Stimulated activated memory B cell treated with anti-CD40 and anti-IgM and Interleukin-4, amounts not matched to agents 10 μg/mL and 1 μg/mL and 100 μg/mL, for 72 hours (primary cell): ENCODE results near the gene PTCH2.

Source experiments
- ATAC-seq: fragments of 150-1000 bp; cut with Tn5 transposase; 2 replicates; pipeline ENCODE4 v1.10.0; 2021
- H3K27ac Mint-ChIP-seq: one replicate; pipeline ENCODE4 v1.8.0; 2022; ENCODE audit warnings: mild to moderate bottlenecking, mixed read lengths
- H3K27me3 Mint-ChIP-seq: one replicate; pipeline ENCODE4 v1.8.0; 2022; ENCODE audit warnings: mixed read lengths
- H3K36me3 Mint-ChIP-seq: one replicate; pipeline ENCODE4 v1.8.0; 2022; ENCODE audit warnings: mixed read lengths
- H3K4me1 Mint-ChIP-seq: one replicate; pipeline ENCODE4 v1.8.0; 2022; ENCODE audit warnings: mixed read lengths
- H3K4me3 Mint-ChIP-seq: one replicate; pipeline ENCODE4 v1.8.0; 2022; ENCODE audit warnings: mild to moderate bottlenecking, moderate library complexity, mixed read lengths
- H3K9me3 Mint-ChIP-seq: one replicate; pipeline ENCODE4 v1.8.0; 2022; ENCODE audit warnings: mixed read lengths

PTCH2 gene

GRCh38 chr1:44842862-44843655, at the start of gene PTCH2:
Gene PTCH2 (minus strand): TSS chr1:44843253. CDS start chr1:44842932, 321 bp downstream.
- Mint-ChIP-seq H3K27ac (no peak within 1 kb of the TSS), H3K27me3 (peaks cover 33% of the 10 kb centered on the region), H3K4me1 (peaks cover 6% of the 10 kb centered on the region), H3K4me3 (peak within 1 kb of the TSS; percentile 63), H3K9me3 (no peaks in the 10 kb centered on the region), H3K36me3 (peaks cover 9% of the 10 kb centered on the region)
- peak; percentile 64 for ATAC-seq

- H3K27ac Mint-ChIP-seq: no peak overlapping the region
- H3K27me3 Mint-ChIP-seq: no peaks in the 10 kb centered on the region
- no peak overlapping the region for H3K4me3 Mint-ChIP-seq
- ATAC-seq: no peak
- H3K4me1 Mint-ChIP-seq: no peaks in the 10 kb centered on the region
- peaks cover 10% of the 10 kb centered on the region for H3K9me3 Mint-ChIP-seq
- peaks cover 84% of the 10 kb centered on the region for H3K36me3 Mint-ChIP-seq
Measured at GRCh38 chr1:44890007-44890406, 47.0 kb upstream of the PTCH2 start.

GRCh38 chr1:44885406-44885805, 42.4 kb upstream of the PTCH2 start:
- Mint-ChIP-seq H3K36me3 (peaks cover 77% of the 10 kb centered on the region), H3K4me1 (no peaks in the 10 kb centered on the region), H3K4me3 (no peak overlapping the region), H3K27me3 (no peaks in the 10 kb centered on the region), H3K9me3 (peaks cover 9% of the 10 kb centered on the region), H3K27ac (no peak overlapping the region)
- no peak for ATAC-seq

GRCh38 chr1:44884746-44885145, 41.7 kb upstream of the PTCH2 start:
- Mint-ChIP-seq H3K4me3 (no peak overlapping the region), H3K36me3 (peaks cover 77% of the 10 kb centered on the region), H3K27ac (no peak overlapping the region), H3K9me3 (peaks cover 9% of the 10 kb centered on the region), H3K4me1 (no peaks in the 10 kb centered on the region), H3K27me3 (no peaks in the 10 kb centered on the region)
- no peak for ATAC-seq

- no peaks in the 10 kb centered on the region for H3K27me3 Mint-ChIP-seq
- no peak overlapping the region for H3K27ac Mint-ChIP-seq
- H3K9me3 Mint-ChIP-seq: peaks cover 3% of the 10 kb centered on the region
- ATAC-seq: no peak
- no peak overlapping the region for H3K4me3 Mint-ChIP-seq
- no peaks in the 10 kb centered on the region for H3K4me1 Mint-ChIP-seq
- H3K36me3 Mint-ChIP-seq: peaks cover 76% of the 10 kb centered on the region
Measured at GRCh38 chr1:44881011-44881632, 38.1 kb upstream of the PTCH2 start.

GRCh38 chr1:44874155-44874554, 31.1 kb upstream of the PTCH2 start:
- H3K27ac Mint-ChIP-seq: no peak overlapping the region
- no peaks in the 10 kb centered on the region for H3K9me3 Mint-ChIP-seq
- no peak overlapping the region for H3K4me3 Mint-ChIP-seq
- peaks cover 71% of the 10 kb centered on the region for H3K36me3 Mint-ChIP-seq
- no peaks in the 10 kb centered on the region for H3K27me3 Mint-ChIP-seq
- H3K4me1 Mint-ChIP-seq: no peaks in the 10 kb centered on the region
- no peak for ATAC-seq

- no peak overlapping the region for H3K4me3 Mint-ChIP-seq
- ATAC-seq: no peak
- no peak overlapping the region for H3K27ac Mint-ChIP-seq
- peaks cover 69% of the 10 kb centered on the region for H3K36me3 Mint-ChIP-seq
- no peaks in the 10 kb centered on the region for H3K4me1 Mint-ChIP-seq
- no peaks in the 10 kb centered on the region for H3K27me3 Mint-ChIP-seq
- H3K9me3 Mint-ChIP-seq: no peaks in the 10 kb centered on the region
Measured at GRCh38 chr1:44870096-44870495, 27.0 kb upstream of the PTCH2 start.

GRCh38 chr1:44867801-44868200, 24.7 kb upstream of the PTCH2 start:
- peaks cover 65% of the 10 kb centered on the region for H3K36me3 Mint-ChIP-seq
- no peaks in the 10 kb centered on the region for H3K4me1 Mint-ChIP-seq
- H3K27me3 Mint-ChIP-seq: no peaks in the 10 kb centered on the region
- ATAC-seq: no peak
- no peaks in the 10 kb centered on the region for H3K9me3 Mint-ChIP-seq
- H3K27ac Mint-ChIP-seq: no peak overlapping the region
- no peak overlapping the region for H3K4me3 Mint-ChIP-seq

GRCh38 chr1:44862829-44863401, 19.9 kb upstream of the PTCH2 start:
- Mint-ChIP-seq H3K9me3 (no peaks in the 10 kb centered on the region), H3K36me3 (peaks cover 36% of the 10 kb centered on the region), H3K4me3 (no peak overlapping the region), H3K27me3 (no peaks in the 10 kb centered on the region), H3K27ac (no peak overlapping the region), H3K4me1 (peaks cover 18% of the 10 kb centered on the region)
- ATAC-seq: no peak

GRCh38 chr1:44860891-44861425, 17.9 kb upstream of the PTCH2 start:
- Mint-ChIP-seq H3K4me1 (peaks cover 18% of the 10 kb centered on the region), H3K4me3 (no peak overlapping the region), H3K36me3 (peaks cover 39% of the 10 kb centered on the region), H3K27ac (peak overlapping the region; percentile 3), H3K9me3 (no peaks in the 10 kb centered on the region), H3K27me3 (no peaks in the 10 kb centered on the region)
- ATAC-seq: no peak

- no peak overlapping the region for H3K4me3 Mint-ChIP-seq
- H3K36me3 Mint-ChIP-seq: peaks cover 44% of the 10 kb centered on the region
- H3K27ac Mint-ChIP-seq: peak overlapping the region; percentile 3
- ATAC-seq: no peak
- no peaks in the 10 kb centered on the region for H3K9me3 Mint-ChIP-seq
- H3K27me3 Mint-ChIP-seq: no peaks in the 10 kb centered on the region
- H3K4me1 Mint-ChIP-seq: peaks cover 18% of the 10 kb centered on the region
Measured at GRCh38 chr1:44860331-44860730, 17.3 kb upstream of the PTCH2 start.

- Mint-ChIP-seq H3K4me1 (peaks cover 18% of the 10 kb centered on the region), H3K27me3 (no peaks in the 10 kb centered on the region), H3K27ac (no peak overlapping the region), H3K36me3 (peaks cover 53% of the 10 kb centered on the region), H3K4me3 (no peak overlapping the region), H3K9me3 (no peaks in the 10 kb centered on the region)
- ATAC-seq: no peak
Measured at GRCh38 chr1:44857446-44857845, 14.4 kb upstream of the PTCH2 start.

- Mint-ChIP-seq H3K36me3 (peaks cover 49% of the 10 kb centered on the region), H3K9me3 (no peaks in the 10 kb centered on the region), H3K4me1 (peaks cover 16% of the 10 kb centered on the region), H3K27me3 (no peaks in the 10 kb centered on the region), H3K27ac (no peak overlapping the region), H3K4me3 (no peak overlapping the region)
- no peak for ATAC-seq
Measured at GRCh38 chr1:44855742-44856141, 12.7 kb upstream of the PTCH2 start.

- Mint-ChIP-seq H3K4me3 (no peak overlapping the region), H3K36me3 (peaks cover 54% of the 10 kb centered on the region), H3K9me3 (no peaks in the 10 kb centered on the region), H3K4me1 (peaks cover 8% of the 10 kb centered on the region), H3K27me3 (no peaks in the 10 kb centered on the region), H3K27ac (no peak overlapping the region)
- no peak for ATAC-seq
Measured at GRCh38 chr1:44854970-44855369, 11.9 kb upstream of the PTCH2 start.

- Mint-ChIP-seq H3K36me3 (peaks cover 59% of the 10 kb centered on the region), H3K9me3 (no peaks in the 10 kb centered on the region), H3K27ac (no peak overlapping the region), H3K4me1 (peaks cover 7% of the 10 kb centered on the region), H3K27me3 (no peaks in the 10 kb centered on the region), H3K4me3 (no peak overlapping the region)
- ATAC-seq: no peak
Measured at GRCh38 chr1:44853201-44853600, 10.1 kb upstream of the PTCH2 start.
